Embryonic facial prominence (tissue), 1 donor: ENCODE data around the gene ARF1.

Experiments used
- DNase-seq: peaks from one replicate; pipeline ENCODE4 v3.0.0-alpha.2; 2016; ENCODE audit errors: extremely low spot score

ARF1 gene

GRCh38 chr1:228147768-228148167 is 65.3 kb downstream of the ARF1 start:
- DNase-seq = no peak

GRCh38 chr1:228148196-228148861 is 65.8 kb downstream of the ARF1 start:
- no peak for DNase-seq
